ENCODE results near the gene INTS3. TPM values are rescaled to one million over a fixed set of nuclear protein-coding genes. Genes with fewer than 3 reads are reported as not detected.

Gene INTS3
- total RNA-seq, 1 experiment from 2014 or later = 28.9 TPM

Small RNA genes lying within 50 kb of the gene (small RNA-seq; reads per million reads assigned to genes)
- not detected for gene MIR8083
- not detected for gene RF00019
- gene RN7SL372P = not detected

Other genes starting within 250 kb of the INTS3 start
- 2,272 and 2,428 TPM in 2 replicates for gene S100A6, start 192.1 kb upstream of the INTS3 start, total RNA-seq (2014; rRNA removed; shearing (Covaris generic))
- gene S100A5, start 187.1 kb upstream of the INTS3 start, total RNA-seq (2014; rRNA removed; shearing (Covaris generic)) = 4.0 and 9.8 TPM in 2 replicates
- gene S100A4, start 182.2 kb upstream of the INTS3 start, total RNA-seq (2014; rRNA removed; shearing (Covaris generic)) = 694 and 702 TPM in 2 replicates
- gene S100A3, start 178.8 kb upstream of the INTS3 start, total RNA-seq (2014; rRNA removed; shearing (Covaris generic)) = 2.6 and 4.9 TPM in 2 replicates
- gene S100A2, start 162.2 kb upstream of the INTS3 start, total RNA-seq (2014; rRNA removed; shearing (Covaris generic)) = 17.9 and 26.4 TPM in 2 replicates
- gene S100A16, start 114.9 kb upstream of the INTS3 start, total RNA-seq (2014; rRNA removed; shearing (Covaris generic)) = 282 and 292 TPM in 2 replicates
- gene S100A14, start 111.7 kb upstream of the INTS3 start, total RNA-seq (2014; rRNA removed; shearing (Covaris generic)) = 35.6 and 46.2 TPM in 2 replicates
- gene S100A13, start 100.5 kb upstream of the INTS3 start, total RNA-seq (2014; rRNA removed; shearing (Covaris generic)) = 78.7 and 87.3 TPM in 2 replicates
- 0.15 TPM in 1 of 2 replicates, not detected in the other for gene S100A1, start 99.6 kb upstream of the INTS3 start, total RNA-seq (2014; rRNA removed; shearing (Covaris generic))
- gene CHTOP, start 94.0 kb upstream of the INTS3 start, total RNA-seq (2014; rRNA removed; shearing (Covaris generic)) = 63.7 and 69.4 TPM in 2 replicates
- 45.5 and 46.0 TPM in 2 replicates for gene SNAPIN, start 69.3 kb upstream of the INTS3 start, total RNA-seq (2014; rRNA removed; shearing (Covaris generic))
- 144 and 159 TPM in 2 replicates for gene ILF2, start 57.1 kb upstream of the INTS3 start, total RNA-seq (2014; rRNA removed; shearing (Covaris generic))
- not detected in 2 replicates for gene NPR1, start 49.4 kb upstream of the INTS3 start, total RNA-seq (2014; rRNA removed; shearing (Covaris generic))
- gene SLC27A3, start 47.4 kb downstream of the INTS3 start, total RNA-seq (2014; rRNA removed; shearing (Covaris generic)) = 13.8 and 14.7 TPM in 2 replicates
- gene GATAD2B, start 194.9 kb downstream of the INTS3 start, total RNA-seq (2014; rRNA removed; shearing (Covaris generic)) = 4.2 and 5.1 TPM in 2 replicates
- gene DENND4B, start 218.7 kb downstream of the INTS3 start, total RNA-seq (2014; rRNA removed; shearing (Covaris generic)) = 33.9 and 36.5 TPM in 2 replicates
- 15.5 and 16.5 TPM in 2 replicates for gene CRTC2, start 230.6 kb downstream of the INTS3 start, total RNA-seq (2014; rRNA removed; shearing (Covaris generic))
- gene SLC39A1, start 235.5 kb downstream of the INTS3 start, total RNA-seq (2014; rRNA removed; shearing (Covaris generic)) = 226 TPM in 2 replicates
- gene CREB3L4, start 239.9 kb downstream of the INTS3 start, total RNA-seq (2014; rRNA removed; shearing (Covaris generic)) = 23.2 and 24.7 TPM in 2 replicates
- gene JTB, start 249.6 kb downstream of the INTS3 start, total RNA-seq (2014; rRNA removed; shearing (Covaris generic)) = 281 and 318 TPM in 2 replicates